GM15510 (cell line): ENCODE data around the gene VAT1L.

Experiments
- POLR2A ChIP-seq: IDR thresholded peaks from 3 replicates; pipeline ENCODE4 v1.6.1; 2011; ENCODE audit warnings: borderline replicate concordance; ENCODE audit not compliant: insufficient read length; ENCODE audit errors: extremely low read depth

Gene VAT1L

GRCh38 chr16:77767211-77767610 lies 21.2 kb upstream of the VAT1L start:
- TF ChIP-seq POLR2A = no peak

- no peak for TF ChIP-seq POLR2A
Observed at GRCh38 chr16:77767826-77768225, 20.5 kb upstream of the VAT1L start.

- no peak for TF ChIP-seq POLR2A
Observed at GRCh38 chr16:77775911-77776909, 12.2 kb upstream of the VAT1L start.

- no peak for TF ChIP-seq POLR2A
Observed at GRCh38 chr16:77777745-77778144, 10.6 kb upstream of the VAT1L start.

- no peak for TF ChIP-seq POLR2A
Observed at GRCh38 chr16:77780378-77780837, 8.0 kb upstream of the VAT1L start.

GRCh38 chr16:77781091-77781490 lies 7.3 kb upstream of the VAT1L start:
- no peak for TF ChIP-seq POLR2A

GRCh38 chr16:77782694-77783093 lies 5.7 kb upstream of the VAT1L start:
- no peak for TF ChIP-seq POLR2A

GRCh38 chr16:77784441-77785372 lies 3.7 kb upstream of the VAT1L start:
- TF ChIP-seq POLR2A = no peak

GRCh38 chr16:77785373-77785764 lies 3.0 kb upstream of the VAT1L start:
- TF ChIP-seq POLR2A = no peak

GRCh38 chr16:77786186-77786847 lies 2.0 kb upstream of the VAT1L start:
- TF ChIP-seq POLR2A = no peak

GRCh38 chr16:77787452-77787851 lies 912 bp upstream of the VAT1L start:
- no peak for TF ChIP-seq POLR2A

- TF ChIP-seq POLR2A = no peak
Observed at GRCh38 chr16:77789085-77790008, 983 bp downstream of the VAT1L start.

GRCh38 chr16:77790009-77790372 lies 1.6 kb downstream of the VAT1L start:
- TF ChIP-seq POLR2A = no peak

GRCh38 chr16:77790912-77791311 lies 2.5 kb downstream of the VAT1L start:
- no peak for TF ChIP-seq POLR2A

GRCh38 chr16:77793417-77793816 lies 5.1 kb downstream of the VAT1L start:
- no peak for TF ChIP-seq POLR2A

- TF ChIP-seq POLR2A = no peak
Observed at GRCh38 chr16:77794586-77794985, 6.2 kb downstream of the VAT1L start.
